ENCODE data around the gene AARSD1.
"Not testable (repeated sequence)": the region's sequence is repeated elsewhere in the genome, so short reads cannot be mapped to it uniquely, and the experiment has no call there.

The AARSD1 gene

GRCh38 chr17:42920106-42920900, 44.0 kb downstream of the AARSD1 start:
- DNase-seq: no peak

GRCh38 chr17:42919522-42920077, 44.7 kb downstream of the AARSD1 start:
- not testable (repeated sequence) for DNase-seq

GRCh38 chr17:42918902-42919521, 45.2 kb downstream of the AARSD1 start:
- no peak for DNase-seq

GRCh38 chr17:42917236-42917603, 47.0 kb downstream of the AARSD1 start:
- DNase-seq: no peak

- DNase-seq: not testable (repeated sequence)
These were observed 47.6 kb downstream of the AARSD1 start for GRCh38 chr17:42916388-42917235.

- DNase-seq: not testable (repeated sequence)
These were observed 49.0 kb downstream of the AARSD1 start for GRCh38 chr17:42915288-42915687.

- no peak for DNase-seq
These were observed 50.2 kb downstream of the AARSD1 start for GRCh38 chr17:42913981-42914617.

- no peak for DNase-seq
These were observed 50.7 kb downstream of the AARSD1 start for GRCh38 chr17:42913522-42913921.

- DNase-seq: no peak
These were observed 55.2 kb downstream of the AARSD1 start for GRCh38 chr17:42908872-42909700.

GRCh38 chr17:42906772-42907446, 57.3 kb downstream of the AARSD1 start:
- DNase-seq: no peak

GRCh38 chr17:42904110-42904469, 60.2 kb downstream of the AARSD1 start:
- DNase-seq: no peak

GRCh38 chr17:42901535-42902229, 62.6 kb downstream of the AARSD1 start:
- no peak for DNase-seq

Data from CD4-positive, alpha-beta T cell treated with Interleukin-21 for 1 hour (primary cell).